Measurements from ENCODE around the gene PPP1R15B. TPM values are rescaled to one million over a fixed set of nuclear protein-coding genes. Genes with fewer than 3 reads are reported as not detected.

Gene PPP1R15B
- total RNA-seq, 1 experiment from 2014 or later = 45.9 TPM

- no peak overlapping the region for H2BK5ac ChIP-seq (ENCODE audit: insufficient read length, low read length)
- no peak overlapping the region for H3K4me2 ChIP-seq (ENCODE audit: insufficient read depth, insufficient read length, low read length)
- H3K18ac ChIP-seq (ENCODE audit: insufficient read length, low read depth, low read length) = no peak overlapping the region
- H4K5ac ChIP-seq (ENCODE audit: insufficient read length, low read depth, low read length) = no peak overlapping the region
- no peaks in the 10 kb centered on the region for H4K20me1 ChIP-seq (ENCODE audit: control insufficient read depth, insufficient read depth, insufficient read length)
- peaks cover 11% of the 10 kb centered on the region for H3K79me2 ChIP-seq (ENCODE audit: insufficient read depth, low read length)
- H3T11ph ChIP-seq (ENCODE audit: low read length) = no peak overlapping the region
- no peak overlapping the region for H3K27ac ChIP-seq (ENCODE audit: insufficient read length, low read depth, low read length)
- no peaks in the 10 kb centered on the region for H3K9me3 ChIP-seq (ENCODE audit: control insufficient read depth, low read depth, low read length)
- H3K56ac ChIP-seq (ENCODE audit: insufficient read length, low read depth, low read length) = no peak overlapping the region
- H2AK5ac ChIP-seq (ENCODE audit: insufficient read length, low read length) = no peak overlapping the region
- H3K27me3 Mint-ChIP-seq (ENCODE audit: low read depth) = no peaks in the 10 kb centered on the region
- no peak overlapping the region for H2AFZ ChIP-seq (ENCODE audit: low read length)
- no peaks in the 10 kb centered on the region for H3K79me1 ChIP-seq (ENCODE audit: insufficient read depth, low read depth, low read length, poor library complexity, severe bottlenecking)
- H3K9me3 Mint-ChIP-seq = no peaks in the 10 kb centered on the region; a peak in 2 of 5 replicates
- no peak overlapping the region for H2BK12ac ChIP-seq (ENCODE audit: insufficient read length, low read depth, low read length)
- no peak for DNase-seq
- H3K23me2 ChIP-seq (ENCODE audit: insufficient read length, low read depth, low read length, poor library complexity, severe bottlenecking) = peaks cover 4% of the 10 kb centered on the region
- no peak overlapping the region for H3K23ac ChIP-seq (ENCODE audit: insufficient read length, low read depth, low read length)
- no peak overlapping the region for H4K8ac ChIP-seq (replicated peaks; ENCODE audit: insufficient read length, low read depth, low read length)
- peaks cover 10 to 27% of the 10 kb centered on the region in 2 experiments for H3K4me1 Mint-ChIP-seq
- no peak overlapping the region for H3K14ac ChIP-seq (ENCODE audit: insufficient read depth, low read length)
- H3K27ac Mint-ChIP-seq = no peak overlapping the region
- no peak overlapping the region for H3K4ac ChIP-seq (ENCODE audit: low read depth, low read length)
- no peak overlapping the region for H3K4me3 Mint-ChIP-seq
- no peak overlapping the region for H2BK15ac ChIP-seq (ENCODE audit: low read depth, low read length)
- H3K4me1 ChIP-seq (ENCODE audit: insufficient read depth, low read length) = no peaks in the 10 kb centered on the region
- H3K36me3 Mint-ChIP-seq (ENCODE audit: insufficient read depth in 1 of 3, low read depth in 3 of 3) = peaks cover under 1 to 7% (median 3%) of the 10 kb centered on the region in 3 experiments; a peak in 5 of 7 replicates
- no peak for TF ChIP-seq CTCF (conservative IDR thresholded peaks at IDR 0.05)
- WGBS (ENCODE audit: extremely low coverage, insufficient read length, low lambda C conversion rate) = no CpG with 5 or more reads among the region's 3 CpGs
- H3K9ac ChIP-seq (ENCODE audit: extremely low read depth, insufficient read length, low read length) = no peak overlapping the region
- H3K27me3 ChIP-seq (ENCODE audit: insufficient read depth, low read length) = no peaks in the 10 kb centered on the region
- H4K91ac ChIP-seq (ENCODE audit: insufficient read length, low read depth, low read length) = no peak overlapping the region
- H2BK120ac ChIP-seq (ENCODE audit: low read depth, low read length, poor library complexity, severe bottlenecking) = no peak overlapping the region
- H2BK20ac ChIP-seq (ENCODE audit: low read depth, low read length, poor library complexity, severe bottlenecking) = no peak overlapping the region
These were observed 3.7 kb upstream of the PPP1R15B start for GRCh38 chr1:204415351-204415750.
